ENCODE data around the gene SYT17. TPM values are rescaled to one million over a fixed set of nuclear protein-coding genes. Genes with fewer than 3 reads are reported as not detected.

The SYT17 gene, protein sequence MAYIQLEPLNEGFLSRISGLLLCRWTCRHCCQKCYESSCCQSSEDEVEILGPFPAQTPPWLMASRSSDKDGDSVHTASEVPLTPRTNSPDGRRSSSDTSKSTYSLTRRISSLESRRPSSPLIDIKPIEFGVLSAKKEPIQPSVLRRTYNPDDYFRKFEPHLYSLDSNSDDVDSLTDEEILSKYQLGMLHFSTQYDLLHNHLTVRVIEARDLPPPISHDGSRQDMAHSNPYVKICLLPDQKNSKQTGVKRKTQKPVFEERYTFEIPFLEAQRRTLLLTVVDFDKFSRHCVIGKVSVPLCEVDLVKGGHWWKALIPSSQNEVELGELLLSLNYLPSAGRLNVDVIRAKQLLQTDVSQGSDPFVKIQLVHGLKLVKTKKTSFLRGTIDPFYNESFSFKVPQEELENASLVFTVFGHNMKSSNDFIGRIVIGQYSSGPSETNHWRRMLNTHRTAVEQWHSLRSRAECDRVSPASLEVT
- 3.1 TPM for total RNA-seq

DNA sequence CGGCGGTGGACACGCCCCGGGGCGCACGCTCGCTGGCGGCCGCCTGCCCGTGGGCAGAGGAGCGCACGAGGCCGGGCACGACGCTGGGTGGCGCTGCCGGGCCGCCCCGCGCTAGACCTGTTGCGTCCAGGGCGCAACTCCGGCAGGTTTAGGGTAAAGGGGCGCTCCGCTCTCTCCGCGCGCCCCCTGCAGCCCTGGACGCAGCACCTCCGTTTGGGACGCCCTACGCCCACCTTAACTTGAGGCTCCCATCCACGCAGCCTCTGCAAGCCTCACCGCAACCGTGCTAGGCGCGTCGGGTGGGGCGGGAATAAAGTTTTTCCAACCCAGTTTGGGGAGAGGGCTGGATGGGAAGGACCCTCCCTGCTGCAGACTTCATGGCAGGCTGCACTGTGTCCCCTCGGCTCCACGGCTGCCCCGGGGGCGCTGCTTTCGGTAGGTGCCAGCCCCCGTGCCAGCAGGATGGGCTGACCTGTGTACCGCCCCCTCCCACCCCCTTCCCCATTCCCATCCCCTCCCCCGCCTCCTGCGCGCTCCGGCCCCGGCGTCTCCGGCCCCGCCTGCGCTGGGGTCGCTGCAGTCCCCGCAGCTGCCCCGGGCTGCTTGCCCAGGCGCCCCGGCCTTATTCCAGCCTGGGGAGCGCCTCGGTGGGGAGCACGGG, at the start of gene SYT17:
SYT17 (plus strand) TSS at position 531 of the 661 bp plus-strand sequence. CDS start 407 bp downstream, outside the sequence.
- DNase-seq, result no peak

DNA sequence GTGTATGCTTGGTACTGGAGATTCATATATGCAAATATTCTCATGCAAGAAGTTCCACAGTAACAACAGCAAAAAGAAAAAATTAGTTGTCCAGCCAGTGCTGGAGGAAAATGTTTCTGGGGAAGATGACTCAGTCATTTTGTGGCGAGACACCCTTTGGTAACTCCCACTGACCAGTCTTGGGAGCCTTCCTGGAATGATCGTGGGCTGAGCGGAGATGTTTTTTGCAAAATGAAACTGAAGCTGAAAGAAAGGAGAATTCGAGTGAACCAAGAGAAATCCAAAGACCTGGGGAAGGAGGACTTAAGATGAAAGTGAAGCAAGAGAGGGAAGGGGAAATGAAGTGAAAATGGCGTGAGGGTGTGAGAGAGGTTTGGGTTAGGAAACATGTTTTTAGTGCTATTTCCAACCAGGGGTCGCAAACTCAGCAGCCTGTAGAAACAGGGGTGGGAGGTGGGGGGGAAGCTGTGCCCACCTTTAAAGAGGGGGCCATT, 49.1 kb upstream of the SYT17 start:
- DNase-seq, result no peak

DNA sequence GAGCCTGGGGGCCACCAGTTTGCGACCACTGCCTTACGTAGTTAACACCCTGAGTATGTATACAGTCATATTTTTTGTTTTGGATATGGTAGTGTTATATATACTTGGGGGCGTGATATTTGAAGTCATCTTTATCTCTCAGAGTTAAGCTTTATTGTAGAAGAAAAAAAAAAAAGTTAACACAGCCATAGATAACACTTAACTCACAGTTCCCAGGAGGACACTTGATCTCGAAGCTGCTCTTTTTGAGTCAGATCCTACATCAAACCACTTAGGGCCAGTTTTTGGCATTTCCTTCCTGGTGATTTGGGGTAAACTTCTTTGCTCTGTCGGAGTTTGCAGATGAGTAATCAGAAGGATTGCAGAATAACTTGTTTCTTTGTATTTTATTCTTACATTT, 48.5 kb upstream of the SYT17 start:
- no peak for DNase-seq

DNA sequence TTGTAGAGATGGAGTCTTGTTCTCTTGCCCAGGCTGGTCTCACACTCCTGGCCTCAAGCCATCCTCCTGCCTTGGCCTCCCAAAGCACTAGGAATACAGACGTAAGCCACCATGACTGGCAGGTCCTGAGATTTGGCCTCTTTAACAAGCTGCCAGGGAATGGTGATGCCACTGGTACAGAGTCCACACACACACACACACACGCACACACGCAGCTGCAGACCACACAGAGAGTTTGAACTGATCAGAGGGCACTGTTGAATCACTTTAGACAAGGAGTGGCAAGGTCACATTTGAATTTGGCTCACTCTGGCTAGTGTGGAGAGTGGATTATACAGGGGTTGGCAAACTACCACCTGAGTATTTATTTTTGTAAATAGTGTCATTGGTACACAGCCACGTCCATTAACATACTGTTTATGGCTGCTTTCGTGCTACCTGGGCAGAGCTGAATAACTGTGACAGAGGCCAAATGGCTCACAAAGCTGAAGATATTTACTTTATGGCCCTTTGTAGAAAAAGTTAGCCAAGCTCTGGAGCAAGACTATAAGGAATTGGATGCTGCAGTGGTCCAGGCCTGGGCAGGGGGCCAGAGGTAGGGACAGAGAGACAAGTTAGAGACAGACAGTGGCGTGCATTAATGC, 44.4 kb upstream of the SYT17 start:
- DNase-seq, result no peak

DNA sequence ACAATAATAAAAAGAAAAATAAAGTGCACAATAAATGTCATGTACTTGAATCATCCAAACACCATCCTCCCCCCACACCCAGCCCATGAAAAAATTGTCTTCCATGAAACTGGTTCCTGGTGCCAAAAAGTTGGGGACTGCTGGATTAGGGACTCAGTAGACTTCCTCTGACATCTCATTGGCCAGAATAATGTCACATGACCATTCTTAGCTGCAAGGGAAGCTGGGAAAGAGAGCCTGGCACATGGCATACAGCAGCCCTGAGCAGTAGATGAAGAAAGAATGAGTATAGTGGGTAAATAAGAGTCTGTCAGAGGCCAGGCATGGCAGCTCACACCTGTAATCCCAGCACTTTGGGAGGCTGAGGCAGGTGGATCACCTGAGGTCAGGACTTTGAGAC, 41.7 kb upstream of the SYT17 start:
- no peak for DNase-seq

DNA sequence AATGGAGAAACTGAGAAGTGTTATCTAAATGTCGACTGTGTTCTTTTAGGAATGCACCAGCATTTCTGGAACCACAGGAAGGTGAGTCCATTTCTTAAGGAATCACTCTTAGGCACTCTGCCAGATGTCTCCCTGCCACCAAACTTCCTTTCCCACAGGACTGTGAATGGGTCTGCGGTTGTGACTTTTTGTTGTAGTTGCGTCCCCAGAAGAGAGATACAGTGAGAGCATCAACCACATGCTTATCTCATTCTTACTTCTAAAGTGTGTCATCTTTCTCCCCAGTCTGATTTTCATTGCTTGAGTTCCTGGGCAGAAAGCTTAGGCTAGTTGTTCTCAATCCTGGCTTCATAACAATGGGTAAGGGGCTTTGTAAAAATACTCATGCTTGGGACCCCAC, 40.8 kb upstream of the SYT17 start:
- no peak for DNase-seq

DNA sequence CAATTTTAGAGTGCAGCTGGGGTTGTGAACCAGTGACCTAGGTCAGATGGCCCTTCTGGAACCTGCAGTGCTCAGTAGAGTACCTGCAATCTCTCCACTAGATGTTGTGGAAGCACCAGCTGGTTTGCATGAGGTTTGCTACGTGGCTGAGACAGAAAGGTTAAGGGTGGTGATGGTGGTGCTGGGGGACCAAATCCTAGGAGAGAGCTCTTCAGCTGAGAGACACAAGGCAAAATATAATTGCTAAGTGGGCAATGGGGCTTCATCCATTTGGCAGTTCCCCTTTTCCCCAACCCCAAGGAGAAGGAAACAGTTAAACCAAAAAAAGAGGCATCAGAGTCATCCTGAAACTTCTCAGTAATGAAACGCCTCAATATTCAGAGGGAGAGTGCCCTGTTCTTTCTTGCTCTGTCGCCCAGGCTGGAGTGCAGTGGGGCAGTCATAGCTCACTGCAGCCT, 40.3 kb upstream of the SYT17 start:
- no peak for DNase-seq

DNA sequence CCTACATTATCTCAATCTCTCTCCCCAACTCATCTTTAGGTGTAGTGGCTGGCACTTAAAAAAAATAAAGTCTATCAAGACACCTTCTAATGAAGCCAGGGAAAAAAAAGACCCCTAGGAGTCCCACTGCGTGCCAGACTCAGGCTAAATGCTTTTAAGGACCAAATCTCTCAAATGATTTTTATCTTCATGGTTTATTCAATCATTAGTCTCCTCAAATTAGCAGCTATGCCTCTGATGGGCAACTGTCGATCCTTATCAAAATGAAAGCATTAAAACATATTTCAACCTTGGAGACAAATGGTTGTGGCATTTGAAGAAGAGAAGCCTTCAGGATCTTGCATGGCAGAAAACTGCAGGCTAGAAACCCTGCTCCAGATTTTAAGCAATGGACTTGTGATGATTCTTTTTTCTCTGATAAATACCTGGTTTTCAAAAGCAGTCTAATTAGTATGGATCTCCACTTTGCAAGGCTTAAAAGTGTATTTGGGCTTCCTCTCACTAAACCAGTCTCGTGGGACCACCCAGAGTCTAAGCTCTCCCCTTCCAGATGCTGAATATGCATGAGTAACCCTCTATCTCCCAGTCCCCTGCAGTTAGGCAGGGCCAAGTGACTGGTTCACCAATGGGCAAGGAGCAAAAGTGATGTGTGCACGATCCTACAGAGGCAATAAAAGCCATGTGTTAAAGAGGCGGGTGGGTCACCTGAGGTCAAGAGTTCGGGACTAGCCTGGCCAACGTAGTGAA, 39.4 kb upstream of the SYT17 start:
- no peak for DNase-seq

DNA sequence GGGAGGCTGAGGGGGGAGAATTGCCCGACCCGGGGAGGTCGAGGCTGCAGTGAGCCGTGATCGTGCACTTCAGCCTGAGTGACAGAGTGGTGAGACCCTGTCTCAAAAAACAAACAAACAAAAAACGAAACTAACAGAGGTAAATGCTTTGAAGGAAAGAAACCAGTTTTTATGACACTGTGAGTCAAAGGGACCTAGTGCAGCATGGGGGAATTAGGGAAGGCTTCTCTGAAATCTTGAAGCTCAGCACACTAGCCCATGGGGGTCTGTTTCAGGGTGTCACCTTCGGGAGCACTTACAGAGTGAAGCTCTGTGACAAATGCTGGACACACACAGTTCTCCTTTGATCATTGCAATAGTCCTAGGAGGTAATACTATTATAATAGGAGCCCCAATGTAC, 37.7 kb upstream of the SYT17 start:
- no peak for DNase-seq

DNA sequence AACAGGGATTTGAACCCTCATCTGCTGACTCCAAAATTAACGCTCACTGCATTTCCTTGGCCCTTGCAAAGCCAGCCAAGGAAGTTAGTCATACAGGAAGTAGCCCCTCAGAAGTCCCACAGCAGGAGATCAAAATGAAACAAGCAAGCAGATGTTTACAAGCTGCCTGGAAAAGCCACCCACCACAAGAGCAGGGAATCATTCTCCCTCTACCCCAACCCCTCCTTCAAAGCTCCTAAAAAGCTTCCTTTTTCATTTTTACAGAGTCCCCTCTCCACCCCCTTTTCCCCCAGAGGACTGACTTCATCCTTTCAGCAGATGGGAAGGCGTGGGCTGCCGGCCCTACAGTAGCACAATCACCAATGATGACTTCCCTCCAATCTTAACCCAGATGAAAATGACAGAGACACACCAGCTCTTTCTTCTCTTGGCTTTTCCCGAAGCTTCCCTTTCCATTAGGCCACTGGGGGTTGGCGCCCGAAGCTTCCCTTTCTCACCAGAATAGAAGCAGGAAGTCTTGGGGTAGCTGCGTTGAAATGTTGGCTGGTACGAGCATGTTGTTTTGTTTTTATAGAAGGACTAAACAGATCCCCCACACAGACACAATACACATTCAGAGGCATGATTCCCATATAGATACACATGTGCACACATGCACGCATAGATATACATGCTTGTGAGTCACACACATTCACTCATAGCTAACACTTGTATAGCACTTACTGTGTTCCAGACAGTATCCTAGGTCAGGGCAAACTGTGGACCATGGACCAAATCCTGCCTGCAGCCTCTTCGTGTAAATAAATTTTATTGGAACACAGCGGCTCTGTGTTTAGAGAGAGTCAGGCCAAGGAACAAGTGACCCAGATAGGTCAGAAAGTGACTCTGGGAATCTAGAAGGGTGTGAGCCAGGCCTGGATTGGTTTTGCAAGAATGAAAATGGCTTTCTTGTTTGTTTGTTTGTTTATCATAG, 36.9 kb upstream of the SYT17 start:
- DNase-seq, result peak; percentile 94

DNA sequence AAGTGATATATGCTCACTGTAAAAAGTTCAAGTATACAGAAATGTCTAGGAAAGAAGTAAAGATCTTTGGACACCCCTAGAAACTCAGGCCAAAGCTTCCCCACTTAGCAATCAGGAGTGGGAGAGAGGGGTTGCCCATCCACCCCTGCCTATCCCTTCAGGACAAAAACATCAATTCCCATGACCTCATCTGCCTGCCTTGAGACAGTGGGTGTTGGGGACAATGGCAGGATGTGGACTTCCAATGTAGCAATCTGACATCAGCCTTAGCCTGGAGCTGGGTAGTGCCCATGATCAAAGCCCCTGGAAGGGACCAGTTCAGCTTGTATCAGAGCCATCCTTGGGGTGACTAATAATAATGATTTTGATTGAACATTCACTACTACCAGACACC, 36.2 kb upstream of the SYT17 start:
- no peak for DNase-seq

DNA sequence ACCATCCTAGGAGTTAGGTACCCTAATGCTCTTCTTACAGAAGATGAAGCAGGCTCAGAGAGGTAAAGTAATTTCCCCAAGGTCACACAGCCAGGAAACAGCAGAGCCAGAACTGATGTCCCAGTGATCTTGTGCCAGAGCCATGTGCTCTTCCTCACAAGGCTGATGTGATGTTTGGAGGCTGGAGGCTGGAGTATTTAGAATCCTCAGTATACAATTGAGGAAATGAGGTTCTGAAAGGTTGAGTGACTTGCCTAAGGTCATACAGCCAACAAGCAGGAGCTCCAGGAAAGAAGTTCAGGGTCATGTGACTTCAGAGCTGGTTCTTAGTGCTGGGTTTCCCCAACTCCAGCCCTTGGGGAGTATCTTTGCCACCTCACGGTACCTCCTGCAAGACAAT, 35.8 kb upstream of the SYT17 start:
- DNase-seq, result no peak

DNA sequence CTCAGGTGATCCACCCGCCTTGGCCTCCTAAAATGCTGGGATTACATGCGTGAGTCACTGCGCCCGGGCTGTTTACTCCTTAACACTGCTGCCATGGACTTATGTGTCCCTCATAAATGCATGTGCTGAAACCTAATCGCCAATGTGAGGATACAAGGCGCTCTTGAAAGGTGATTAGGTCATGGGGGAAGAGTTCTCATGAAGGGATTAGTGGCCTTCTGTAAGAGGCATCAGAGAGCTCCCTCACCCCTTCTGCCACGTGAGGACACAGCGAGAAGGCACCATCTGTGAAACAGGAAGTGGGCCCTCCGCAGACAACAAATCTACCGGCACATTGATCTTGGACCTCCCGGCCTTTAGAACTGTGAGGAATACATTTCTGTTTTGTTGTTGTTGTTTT, 35.1 kb upstream of the SYT17 start:
- DNase-seq, result no peak

DNA sequence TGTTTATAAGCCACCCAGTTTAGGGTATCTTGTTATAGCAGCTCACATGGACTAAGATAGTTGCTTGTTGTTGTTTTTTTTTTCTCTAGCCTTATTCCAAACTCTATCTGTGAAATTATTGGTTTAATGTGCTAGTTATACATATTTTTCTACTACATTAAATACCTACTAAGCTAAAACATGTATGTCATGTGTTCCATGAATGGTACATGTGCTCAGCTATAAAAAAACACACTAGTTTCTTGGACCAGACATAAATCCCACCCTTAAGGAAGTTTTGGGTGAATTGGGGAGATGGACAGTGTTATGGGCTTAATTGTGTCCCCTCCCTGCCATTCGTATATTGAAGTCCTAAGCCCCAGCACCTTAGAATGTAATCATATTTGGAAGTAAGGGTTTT, 34.4 kb upstream of the SYT17 start:
- no peak for DNase-seq

DNA sequence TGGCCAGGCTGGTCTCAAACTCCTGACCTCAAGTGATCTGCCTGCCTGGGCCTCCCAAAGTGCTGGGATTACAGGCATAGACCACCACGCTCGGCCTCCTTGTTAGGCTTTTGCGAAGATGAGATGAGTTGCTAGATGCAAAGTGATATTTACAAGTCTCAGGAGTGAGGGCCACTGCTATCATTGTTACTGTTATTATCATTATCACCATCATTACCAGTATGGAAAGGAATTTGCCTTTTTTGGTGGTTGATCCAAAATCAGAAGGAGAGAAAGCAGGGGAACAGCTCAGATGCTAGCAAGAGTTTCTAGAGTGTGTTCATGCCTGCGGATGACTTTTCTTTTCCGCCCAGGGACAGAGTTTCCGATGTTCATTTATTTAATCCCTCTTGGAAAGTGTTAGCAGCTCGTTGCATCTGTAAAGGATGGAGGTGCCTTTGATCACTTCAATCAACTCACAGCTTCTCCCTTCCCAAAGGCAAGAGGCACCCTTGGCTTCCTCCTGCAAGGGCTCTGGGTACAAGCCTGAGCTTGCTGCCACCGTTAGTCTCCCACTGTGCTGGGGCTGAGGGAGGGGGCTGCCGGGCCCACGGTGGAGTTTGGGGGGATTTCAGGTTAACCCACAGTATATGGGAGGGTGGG, 32.7 kb upstream of the SYT17 start:
- peak; percentile 32 for DNase-seq

DNA sequence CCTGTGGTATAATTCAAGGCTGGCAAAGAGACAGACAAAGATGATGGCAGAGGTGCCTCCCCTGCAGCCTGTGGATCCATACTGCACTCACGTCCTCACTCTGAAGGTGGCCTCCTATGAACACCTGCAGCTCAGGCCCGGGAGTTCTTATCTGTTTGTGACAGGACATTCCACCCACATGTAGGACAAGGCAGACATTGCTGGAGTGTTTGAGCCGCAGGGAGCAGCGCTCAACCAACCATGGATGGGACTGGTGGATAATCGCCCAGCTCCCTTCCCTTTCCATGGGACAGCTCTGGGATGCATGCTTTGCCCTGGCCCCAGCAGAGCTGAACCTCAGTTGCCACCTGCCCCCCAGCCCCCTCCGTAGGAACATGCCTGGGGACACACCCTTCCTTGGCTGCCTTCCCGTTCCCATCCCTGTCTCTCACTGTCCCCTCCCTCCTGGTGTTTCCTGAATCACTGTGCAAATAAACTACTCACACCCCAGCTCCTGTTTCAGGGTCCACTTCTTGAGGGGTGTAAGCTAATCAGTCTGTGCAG, 32.1 kb upstream of the SYT17 start:
- no peak for DNase-seq

DNA sequence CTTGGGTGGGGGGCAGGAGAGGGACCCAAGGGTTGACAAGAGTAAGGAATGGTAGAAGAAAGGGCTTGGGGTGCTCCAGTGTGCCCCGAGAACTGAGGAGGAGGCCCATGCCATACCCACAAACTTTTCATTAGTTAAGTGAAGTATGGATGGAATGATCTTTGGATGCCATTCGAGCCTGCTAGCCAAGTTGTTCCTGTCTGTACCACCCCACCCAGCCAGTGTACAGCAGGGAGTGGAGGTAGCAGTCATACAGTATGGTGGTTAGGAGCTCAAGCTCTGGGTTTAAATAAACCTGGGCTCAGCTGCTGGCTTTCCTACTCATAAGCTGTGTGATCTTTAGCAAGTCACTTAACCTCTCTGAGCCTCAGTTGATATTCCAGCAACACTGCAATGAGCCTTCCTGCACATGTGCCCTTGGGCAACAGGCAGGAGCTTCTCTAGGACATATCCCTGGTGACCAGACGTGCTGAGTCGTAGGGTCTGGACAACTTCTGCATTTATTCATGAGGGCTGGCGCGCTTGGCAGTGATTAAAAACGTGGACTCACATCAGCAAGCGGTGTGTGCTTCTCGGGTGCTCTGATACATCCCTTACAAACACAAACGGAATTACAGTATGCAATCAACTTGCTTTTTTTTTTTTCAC, 31.4 kb upstream of the SYT17 start:
- DNase-seq, result no peak

DNA sequence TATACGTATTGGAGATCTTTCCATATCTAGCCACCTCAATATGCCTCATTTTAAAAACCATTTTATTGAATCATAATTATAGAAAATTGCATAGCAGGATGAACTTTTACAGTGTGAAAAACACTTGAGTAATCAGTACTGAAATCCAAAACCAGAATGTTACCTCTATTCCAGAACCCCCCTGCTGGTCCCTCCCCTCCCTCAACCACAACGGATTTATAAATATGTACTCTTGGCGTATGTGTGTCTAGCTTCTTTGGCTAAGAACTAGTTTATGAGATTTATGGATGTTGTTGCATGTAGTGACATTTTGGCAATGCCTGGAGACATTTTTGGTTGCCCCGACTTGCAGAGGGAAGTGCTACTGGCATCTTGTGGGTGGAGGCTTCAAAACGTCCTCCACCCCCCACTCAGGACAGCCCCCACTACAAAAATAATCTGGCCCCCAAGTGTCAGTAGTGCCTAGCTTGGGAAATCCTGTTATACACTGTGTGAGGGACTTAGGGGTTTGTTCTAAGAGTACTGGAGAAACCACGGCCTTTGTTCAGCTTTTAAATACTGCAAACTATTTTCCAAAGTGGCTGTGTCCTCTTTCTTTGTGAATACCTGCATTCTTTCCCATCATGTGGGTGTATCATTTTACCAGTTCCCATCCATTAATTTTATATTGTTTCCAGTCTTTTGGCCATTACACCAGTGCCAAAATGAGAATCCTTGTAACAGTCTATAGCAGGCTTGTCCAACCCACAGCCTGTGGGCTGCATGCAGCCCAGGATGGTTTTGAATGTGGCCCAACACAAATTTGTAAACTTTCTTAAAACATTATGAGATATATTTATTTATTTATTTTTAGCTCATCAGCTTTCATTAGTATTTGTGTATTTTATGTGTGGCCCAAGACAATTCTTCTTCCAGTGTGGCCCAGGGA, 30.6 kb upstream of the SYT17 start:
- peak; percentile 38 for DNase-seq

DNA sequence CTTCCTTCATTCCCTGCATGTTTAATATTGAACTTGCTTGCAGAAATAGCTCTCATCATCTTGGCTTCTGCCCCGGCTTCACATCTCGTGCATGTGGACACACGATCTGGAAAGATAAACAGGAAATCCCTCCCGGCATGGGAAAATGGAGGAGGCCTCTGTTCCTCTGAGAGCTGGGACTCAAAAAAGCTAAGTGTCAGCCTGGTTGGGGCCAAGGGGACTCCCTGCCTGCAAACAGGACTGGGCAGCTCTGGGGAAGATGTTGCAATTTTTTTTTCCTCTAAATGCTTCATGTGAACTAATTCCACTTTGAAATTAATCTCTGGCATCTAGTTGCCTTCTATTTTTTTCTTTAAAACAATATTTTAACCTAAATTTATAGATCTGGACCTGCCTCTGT, 29.4 kb upstream of the SYT17 start:
- peak; percentile 89 for DNase-seq
